Lower leg skin (tissue), 3 donors: Measurements from ENCODE around the gene UVSSA.

Experiments used
- POLR2A ChIP-seq, 2 donors: fragments of 450-650 bp; IDR thresholded peaks; one replicate each; pipeline ENCODE4 v1.6.1; 2016 to 2017; ENCODE audit warnings: antibody characterized with exemption in 2 of 2, mild to moderate bottlenecking in 1 of 2, moderate library complexity in 1 of 2
- TF ChIP-seq, protein P1 (sequence below), 3 donors: fragments of 450-650 bp; IDR thresholded peaks; one replicate each; pipeline ENCODE4 v1.5.1; 2016; ENCODE audit warnings: antibody characterized with exemption in 3 of 3, mild to moderate bottlenecking in 3 of 3, moderate library complexity in 2 of 3

DNA sequence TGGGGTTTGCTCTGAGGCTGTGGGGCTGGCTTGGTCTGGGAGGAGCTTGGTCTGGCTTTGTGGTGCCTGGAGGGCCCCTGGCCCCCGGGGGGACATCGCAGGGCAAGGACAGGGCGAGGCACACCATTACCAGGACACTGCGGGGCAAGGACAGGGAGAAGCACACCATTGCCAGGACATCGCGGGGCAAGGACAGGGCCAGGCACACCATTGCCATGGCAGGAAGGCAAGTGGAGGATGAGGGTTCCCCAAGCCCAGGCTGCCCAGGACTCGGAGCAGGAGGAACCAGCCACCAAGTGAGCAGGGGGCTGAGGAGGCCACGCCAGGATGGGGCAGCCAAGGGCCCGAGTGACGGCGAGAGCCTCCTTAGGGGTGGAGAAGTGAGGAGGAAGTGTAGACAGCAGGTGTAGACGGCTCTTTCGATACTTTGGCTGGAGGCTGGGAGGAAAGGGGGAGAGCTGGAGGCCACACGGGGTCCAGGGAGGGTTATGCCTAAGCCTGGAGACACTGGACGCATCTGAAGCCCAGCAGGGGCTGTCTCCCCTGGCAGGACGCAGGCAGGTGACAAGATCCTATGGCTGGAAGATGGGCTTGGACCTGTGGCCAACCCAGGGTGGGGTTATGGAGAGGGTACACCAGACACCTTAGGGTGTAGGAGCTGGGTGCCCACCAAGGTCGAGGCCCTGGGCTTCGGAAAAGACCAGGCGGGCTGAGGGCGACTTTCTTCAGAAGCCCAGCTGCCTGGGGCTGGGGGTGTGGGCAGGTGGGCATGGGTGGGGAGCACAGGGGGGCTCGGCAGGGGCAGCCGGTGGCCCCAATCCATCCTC, 51.9 kb downstream of the UVSSA start:
- TF ChIP-seq, protein P1, sequence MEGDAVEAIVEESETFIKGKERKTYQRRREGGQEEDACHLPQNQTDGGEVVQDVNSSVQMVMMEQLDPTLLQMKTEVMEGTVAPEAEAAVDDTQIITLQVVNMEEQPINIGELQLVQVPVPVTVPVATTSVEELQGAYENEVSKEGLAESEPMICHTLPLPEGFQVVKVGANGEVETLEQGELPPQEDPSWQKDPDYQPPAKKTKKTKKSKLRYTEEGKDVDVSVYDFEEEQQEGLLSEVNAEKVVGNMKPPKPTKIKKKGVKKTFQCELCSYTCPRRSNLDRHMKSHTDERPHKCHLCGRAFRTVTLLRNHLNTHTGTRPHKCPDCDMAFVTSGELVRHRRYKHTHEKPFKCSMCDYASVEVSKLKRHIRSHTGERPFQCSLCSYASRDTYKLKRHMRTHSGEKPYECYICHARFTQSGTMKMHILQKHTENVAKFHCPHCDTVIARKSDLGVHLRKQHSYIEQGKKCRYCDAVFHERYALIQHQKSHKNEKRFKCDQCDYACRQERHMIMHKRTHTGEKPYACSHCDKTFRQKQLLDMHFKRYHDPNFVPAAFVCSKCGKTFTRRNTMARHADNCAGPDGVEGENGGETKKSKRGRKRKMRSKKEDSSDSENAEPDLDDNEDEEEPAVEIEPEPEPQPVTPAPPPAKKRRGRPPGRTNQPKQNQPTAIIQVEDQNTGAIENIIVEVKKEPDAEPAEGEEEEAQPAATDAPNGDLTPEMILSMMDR (IDR thresholded peaks at IDR 0.05) = no peak
- no peak for TF ChIP-seq POLR2A (IDR thresholded peaks at IDR 0.05)
